Activated CD4-positive, alpha-beta T cell treated with anti-CD3 and anti-CD28 coated beads, Interleukin-2, amount 50 U/mL, for 24 hours (primary cell): ENCODE measurements around the gene BRD4.
"Not testable (repeated sequence)": the region's sequence is repeated elsewhere in the genome, so short reads cannot be mapped to it uniquely, and the experiment has no call there.

Source experiments
- DNase-seq, 2 donors: peaks; one replicate each; pipeline ENCODE4 v3.0.0-alpha.2; 2020; ENCODE audit warnings: low read depth in 1 of 2, low spot score in 1 of 2

Gene BRD4

DNA sequence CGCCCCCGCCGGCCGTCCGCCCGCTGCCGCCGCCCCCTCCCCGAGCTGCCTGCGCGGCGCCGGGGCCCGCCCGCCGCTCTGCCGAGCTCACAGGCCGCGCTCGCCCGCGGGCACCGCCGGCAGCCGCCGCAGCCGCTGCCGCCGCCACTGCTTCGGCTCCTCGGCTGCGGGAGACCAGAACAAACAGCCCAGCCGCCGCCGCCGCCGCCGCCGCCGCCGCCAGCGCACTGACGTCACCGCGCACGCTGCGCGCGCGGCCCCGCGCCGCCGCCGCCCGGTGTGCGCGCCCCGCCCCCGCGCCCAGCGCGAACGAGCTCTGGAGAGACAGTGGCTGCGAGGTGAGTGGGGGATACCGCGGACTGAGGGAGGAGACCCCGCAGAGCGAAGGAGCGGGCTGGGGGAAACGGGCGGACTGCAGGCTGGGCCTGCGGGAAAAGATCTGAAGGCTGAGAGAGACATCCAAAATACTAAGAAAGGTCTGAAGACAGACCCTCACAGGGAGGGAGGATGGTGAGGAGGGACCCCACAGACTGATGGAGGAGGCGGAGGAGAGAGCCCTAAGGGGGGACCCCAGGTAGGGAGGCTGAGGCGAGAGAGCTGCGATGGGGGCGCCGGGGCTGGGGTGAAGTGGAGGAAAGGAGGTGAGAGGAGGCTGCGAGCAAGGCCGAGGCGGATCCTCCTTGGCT, at the start of gene BRD4:
TSS of gene BRD4 (minus strand) at position 229 of the 686 bp plus-strand sequence. CDS start 59,440 bp downstream, outside the sequence.
- peak; percentile 63 to 64 for DNase-seq

DNA sequence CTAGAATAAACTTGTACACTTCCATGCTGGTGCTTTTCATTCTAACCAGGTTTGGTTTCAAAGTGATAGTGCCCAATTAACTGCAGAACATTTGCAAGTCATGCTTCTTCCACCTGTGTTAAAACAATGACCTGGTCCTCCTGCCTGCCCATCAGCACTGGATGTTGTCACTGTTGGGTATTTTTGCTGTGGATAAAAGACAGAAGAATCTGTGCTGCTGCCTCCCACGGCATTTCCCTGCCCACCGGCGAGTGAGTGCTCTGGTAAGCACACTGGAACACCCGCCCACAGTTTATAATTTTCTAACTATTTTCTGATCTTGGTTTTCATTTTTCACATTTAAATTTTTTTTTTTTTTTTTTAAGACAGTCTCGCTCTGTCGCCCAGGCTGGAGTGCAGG, 49.5 kb upstream of the BRD4 start:
- no peak for DNase-seq

DNA sequence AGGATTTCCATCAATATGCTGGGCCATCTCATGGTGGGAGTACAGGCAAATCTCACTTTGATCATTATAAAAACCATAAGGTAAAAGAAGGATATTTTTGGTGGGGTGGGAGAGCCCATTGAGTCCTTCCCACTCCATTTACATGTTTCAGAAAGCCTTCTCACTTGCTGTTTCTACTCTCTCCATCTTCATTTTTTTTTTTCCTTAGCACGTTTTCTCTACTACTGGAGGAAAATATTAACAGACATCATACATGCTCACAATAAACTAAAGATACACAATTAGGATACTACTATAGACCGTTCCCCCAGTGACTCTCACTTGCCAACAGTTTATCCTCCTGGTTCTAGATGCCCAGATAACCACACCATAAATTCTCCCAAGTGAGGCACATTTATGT, 49.1 kb upstream of the BRD4 start:
- no peak for DNase-seq

DNA sequence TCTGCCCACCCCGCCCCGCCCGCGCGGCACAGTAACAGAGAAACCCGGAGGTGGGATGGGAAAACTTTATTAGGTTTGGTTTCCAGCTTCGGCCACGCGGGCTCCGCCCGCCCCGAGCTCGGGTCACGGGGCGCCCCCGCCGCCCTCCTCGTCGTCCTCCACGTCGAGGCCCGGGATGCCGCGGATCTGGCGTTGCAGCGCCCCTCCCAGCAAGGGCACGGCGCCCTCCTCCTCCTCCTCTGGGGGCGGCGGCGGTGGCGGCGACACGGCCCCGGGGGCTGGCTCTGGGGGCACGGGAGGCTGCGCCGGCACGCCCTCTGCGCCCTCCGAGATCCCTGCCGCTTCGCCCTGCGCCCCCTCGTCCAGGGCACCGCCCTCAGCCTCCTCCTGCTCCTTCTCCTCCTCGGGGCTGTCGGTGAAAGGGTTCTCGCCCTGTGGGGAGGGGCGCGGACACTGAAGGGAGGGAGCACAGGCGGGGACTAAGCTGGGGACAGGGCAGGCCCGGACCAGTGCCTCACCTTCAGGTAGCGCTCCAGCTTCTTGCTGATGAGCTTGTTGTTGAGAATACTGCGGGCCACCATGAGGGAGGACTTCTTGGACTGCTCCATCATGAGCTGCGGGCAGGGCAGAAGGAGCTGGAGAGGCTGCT, 47.8 kb upstream of the BRD4 start:
- no peak for DNase-seq

DNA sequence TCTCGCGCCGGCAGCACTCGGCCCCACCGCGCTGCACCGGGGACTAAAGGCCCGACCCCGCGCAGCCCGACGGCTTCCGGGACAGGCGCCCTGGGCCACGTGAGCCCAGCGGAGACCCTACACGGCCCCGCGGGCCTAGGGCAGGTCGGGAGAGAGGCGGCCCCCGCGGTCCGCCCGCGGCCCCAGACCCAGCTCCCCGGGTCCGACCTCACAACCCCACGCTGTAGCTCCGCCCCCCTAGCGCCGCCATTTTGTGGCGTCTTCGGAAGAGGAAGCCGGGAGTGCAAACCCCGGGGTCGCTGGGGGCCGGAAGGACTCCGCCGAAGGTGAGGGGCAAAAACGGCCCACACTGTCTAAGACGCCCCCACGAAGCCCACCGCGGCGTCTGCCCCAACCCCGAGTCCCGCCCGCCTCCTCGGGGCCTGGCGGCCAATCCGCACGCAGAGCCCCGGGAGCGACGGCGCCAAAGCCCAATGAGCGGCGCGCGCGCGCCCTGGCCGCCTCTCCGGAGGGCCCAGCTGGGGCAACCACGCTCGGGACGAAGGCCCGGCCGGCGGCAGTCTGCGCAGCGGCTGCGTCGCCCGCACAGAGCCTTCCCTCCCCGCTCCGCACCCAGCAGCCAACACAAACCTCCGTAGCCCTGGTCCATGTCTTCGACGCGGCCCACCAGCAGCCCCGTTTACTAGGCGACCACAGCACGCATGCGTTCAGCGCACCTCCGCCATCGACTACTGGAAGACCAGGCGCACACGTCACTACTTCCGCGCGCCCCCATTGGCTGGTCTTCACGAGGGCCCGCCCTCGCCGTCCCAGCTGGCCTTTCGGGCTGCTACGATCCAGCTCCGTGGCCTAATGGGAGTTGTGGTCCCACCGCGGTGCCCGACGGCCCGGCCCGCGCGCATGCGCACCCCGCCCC, 47.0 kb upstream of the BRD4 start, which contains the start of gene AKAP8:
TSS of gene AKAP8 (minus strand) at position 705 of the 916 bp plus-strand sequence. CDS start at position 649, 56 bp downstream.
- DNase-seq: peak; percentile 92 to 97

DNA sequence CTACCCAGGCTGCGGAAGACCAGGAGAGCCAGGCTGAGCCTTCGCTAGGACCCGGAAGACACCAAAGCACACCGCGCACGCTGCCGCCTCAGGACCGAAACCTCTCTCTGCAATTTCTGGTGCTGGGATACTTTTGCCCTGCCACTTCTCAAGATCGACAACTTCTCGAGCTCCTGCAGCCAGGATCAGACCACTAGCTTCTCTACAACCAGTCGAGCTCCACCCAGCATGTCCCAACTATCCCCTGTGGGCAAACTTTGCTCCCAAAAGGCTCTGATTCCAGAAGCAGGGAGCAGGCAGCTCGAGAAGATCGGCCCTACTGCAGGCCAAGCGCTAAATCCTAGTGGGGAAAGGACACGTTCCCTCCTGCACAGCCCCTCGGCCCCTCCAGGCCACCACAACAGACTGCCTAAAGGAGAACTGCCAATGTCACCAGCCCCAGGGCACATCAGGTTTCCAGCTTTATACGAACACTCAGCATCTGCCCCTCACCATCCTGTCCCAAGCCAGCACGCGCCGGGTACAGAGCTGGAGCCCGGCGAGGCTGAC, 46.3 kb upstream of the BRD4 start:
- DNase-seq: peak; percentile 39 to 42

DNA sequence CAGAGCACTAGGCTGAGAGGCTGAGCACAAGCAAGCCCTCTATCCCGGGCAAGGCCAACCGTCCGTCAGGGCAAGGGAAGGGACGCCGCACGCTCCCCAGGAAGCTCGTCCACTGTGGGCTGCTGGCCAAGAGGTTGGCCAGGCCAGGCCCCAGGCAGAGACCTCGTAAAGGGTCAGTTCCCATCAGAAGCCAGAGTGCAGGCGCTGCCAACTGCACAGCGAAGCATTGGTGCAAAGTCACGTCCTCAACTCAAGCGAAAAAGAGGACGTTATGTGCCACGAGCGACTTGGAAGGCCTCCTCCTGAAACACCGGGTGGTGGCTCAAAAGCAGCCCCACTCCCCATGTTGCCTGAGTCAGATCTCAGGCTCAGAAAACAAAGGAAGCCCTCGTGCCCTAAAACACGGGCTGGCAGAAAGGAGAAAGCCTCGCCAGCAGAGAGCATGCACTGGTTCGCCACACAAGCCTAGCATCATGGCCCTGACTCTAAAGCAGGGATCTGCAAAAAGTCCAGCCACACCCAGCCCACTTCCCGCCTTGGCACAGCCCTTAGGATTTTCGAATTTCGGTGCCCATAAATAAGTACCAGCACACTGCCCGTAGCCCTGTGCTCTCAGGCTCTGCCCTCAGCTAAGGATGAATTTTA, 42.6 kb upstream of the BRD4 start:
- no peak for DNase-seq

DNA sequence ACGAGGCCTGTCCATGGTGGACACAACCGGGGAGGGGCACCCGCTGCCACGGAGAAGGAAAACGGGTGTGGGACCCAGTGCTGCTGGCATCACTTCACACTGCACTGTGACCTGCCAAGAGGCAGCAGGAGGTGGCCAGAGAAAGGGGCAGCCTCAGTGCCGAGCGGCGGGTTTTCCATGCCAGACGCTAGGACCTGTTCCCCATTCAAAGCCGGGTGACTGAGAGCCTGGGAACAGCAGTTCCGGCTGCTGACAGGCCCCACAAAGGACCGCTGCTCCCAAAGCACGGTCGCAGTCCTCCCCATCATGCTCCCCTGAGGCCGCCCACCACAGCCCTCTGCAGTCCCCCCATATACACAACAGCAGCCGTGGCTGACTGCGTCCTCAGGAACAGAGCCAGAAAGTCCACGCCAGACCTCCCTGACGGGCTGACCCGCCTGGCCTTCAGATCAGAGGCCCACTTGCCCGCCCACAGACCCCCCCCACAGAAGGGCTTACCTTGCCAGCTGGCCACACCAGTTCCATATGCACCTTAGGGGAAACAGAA, 41.8 kb upstream of the BRD4 start:
- DNase-seq: no peak

DNA sequence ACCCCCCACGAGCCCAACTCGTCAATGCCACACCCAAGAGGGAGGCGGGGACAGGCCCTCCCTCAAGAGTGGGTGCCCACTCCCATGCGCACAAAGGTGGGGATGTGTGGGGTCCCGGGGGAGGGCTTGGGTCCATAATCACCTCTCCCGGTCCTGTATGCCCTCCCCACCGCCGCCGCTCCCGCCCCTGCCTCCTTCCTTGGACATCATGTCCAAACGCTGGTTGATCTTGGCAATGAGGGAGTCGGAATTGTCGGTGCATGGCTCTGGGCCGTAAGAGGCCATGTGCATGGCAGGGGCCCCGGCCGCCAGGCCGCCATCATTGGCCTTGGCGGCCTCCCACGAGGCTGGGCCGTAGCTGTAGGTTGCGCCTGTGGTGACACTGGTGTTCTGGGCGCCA, 41.3 kb upstream of the BRD4 start:
- DNase-seq: no peak

DNA sequence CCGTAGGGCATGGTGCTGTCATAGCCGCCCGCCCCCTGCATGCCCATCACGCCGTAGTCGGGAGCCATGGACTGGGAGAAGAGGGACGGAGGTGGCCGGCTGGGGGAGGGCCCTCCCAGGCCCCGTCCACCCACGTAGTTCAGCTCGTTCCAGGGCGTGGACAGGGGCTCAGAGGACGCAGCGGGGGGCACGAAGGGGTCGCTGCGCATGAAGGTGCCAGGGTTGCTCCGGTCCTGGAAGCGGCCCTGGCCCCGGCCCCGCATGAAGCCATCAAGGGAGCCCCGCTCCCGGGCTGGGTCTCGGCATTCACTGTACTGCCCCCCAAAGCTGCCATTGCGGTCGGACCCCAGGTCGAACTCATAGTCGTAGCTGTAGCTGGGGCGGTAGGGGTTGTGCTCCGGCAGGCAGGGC, 40.6 kb upstream of the BRD4 start:
- no peak for DNase-seq

DNA sequence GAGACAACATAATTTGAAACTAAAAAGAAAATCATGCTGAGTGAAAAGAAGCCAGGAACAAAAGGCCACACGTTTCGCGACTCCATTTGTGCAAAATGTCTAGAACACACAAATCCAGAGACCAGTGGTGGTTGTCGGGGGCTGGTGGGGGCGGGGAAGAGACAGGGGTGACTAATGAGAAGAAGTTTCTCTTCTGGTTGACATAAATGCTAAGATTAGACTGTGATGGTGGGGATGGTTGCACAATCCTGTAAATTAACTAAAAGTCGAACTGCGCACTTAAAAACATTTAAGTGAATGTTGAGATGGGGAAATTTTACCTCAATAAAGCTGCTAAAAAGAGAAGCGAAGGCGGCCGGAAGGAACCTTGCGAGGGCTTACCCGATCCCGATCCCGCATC, 40.1 kb upstream of the BRD4 start:
- DNase-seq: no peak

DNA sequence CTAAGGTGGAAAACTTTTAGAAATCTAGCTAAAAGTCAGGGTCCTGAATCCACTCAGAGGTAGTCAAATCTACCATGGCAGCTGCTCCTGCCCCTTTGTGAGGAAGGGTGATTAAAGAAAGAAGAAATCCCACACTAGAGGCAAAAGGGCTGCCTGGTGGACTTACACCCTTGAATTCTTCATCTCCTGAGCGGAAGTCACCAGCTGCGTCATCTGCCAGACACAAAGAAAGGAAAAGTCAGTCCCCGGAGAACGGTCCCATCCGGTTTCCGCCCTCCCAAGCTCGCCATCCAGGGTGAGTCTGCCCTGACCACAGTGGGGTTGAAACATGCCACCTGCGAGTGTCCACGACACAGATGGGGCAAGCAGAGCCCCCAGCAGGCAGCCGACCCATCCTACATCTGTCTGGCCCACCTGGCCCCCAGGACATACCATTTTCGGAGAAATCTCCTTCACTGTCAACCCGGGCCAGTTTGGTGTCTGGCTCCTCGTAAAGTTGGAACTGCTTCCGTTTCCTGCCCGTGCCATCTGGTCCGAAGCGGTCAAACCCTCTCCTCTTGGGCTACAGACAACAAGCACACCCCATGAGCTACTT, 39.5 kb upstream of the BRD4 start:
- DNase-seq: no peak

DNA sequence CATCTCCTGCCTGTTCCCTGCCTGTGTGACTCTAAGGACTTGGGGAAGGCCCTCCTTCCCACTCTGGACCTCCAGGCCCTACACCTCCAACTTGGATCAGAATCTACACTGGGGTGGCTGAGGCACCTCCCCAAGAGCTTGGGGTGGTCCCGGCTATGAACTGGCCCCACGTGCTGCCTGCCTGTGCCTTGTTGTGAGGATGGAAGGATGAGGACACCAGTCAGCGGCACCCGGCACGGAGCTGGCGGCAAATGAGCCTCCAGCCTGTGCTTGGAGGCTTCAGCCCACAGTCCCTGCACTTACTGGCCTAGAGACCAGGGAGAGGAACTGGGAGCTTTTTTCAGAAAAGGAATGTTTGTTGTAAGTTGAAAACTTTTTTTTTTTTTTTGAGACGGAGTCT, 38.8 kb upstream of the BRD4 start:
- DNase-seq: no peak

DNA sequence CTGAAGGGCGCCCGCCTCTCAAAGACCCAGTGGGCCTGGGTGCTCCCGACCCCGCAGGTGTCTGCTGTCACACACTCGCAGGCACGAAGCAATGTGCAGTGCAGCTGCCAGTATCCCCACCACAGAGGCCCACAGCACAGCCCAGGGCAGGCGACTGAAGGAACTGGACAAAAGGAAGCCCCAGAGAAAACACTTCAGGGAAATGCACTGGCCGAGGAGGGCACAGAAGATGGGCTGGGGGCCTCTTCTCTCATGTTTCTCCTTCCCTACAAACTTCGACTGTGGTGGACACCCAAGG, 37.2 kb upstream of the BRD4 start:
- no peak for DNase-seq

DNA sequence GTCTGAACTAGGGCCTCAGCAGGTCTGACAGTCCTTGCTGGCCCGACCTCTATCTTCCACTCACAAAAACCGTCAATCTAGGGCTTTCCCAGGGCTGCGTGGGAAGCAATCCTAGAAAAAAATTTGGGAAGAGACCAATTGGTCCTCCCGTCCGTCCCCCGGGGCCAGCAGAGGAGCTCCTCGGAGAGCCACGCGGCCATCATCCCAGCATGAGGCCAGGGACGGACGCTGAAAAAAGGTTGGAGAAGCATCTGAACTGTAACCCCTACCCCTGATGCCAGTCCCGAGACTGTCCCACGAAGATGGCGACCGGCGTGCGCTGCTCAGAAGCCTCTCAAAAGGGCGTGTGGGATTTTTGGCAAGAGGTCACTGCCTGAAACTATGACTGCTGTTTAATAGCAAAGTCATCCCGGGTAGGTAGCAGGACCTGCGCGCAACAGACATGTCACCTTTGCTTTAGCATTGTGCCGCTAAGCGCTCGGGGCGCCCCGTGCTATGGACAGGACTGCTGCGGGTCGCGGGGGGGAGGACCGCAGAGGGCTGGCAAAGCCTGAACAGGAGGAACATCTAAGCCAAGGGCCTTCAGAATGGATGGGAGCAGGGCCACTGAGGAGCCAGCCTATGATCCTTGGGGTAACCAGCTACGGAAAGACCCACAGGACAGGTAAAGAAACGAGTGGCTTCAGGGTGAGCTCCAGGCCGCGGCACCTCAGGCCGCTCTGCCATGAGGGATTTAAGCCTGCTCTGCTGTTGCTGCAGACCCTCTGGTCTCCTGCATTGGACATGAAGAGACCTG, 36.7 kb upstream of the BRD4 start:
- no peak for DNase-seq

DNA sequence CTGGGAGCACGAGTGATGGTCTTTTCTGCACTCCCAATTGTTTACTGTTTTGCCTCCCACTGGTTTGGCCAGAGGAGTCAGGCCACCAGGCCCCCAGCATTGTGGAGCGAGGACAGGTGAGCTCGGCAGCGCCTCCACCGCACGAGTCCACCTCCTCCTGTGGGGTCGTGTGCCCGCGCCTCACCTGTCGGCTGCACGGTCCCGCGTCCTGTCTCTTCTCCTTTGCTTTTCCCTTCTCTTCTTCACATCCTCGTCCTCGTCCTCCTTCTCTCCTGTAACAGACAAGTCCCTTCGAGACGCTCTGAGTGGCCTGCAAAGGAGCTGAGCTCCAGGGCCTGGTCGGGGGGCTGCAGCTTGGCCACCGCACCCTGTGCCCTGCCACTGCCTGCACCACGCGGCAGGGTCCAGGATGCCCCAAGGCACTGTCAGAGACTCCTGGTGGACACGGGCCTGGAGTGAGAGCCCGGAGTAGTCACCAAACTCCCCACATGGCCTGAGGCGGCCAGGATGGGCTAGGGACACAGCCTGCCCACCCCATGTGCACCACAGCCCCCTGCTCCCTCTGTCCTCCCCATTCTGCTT, 35.8 kb upstream of the BRD4 start:
- no peak for DNase-seq

DNA sequence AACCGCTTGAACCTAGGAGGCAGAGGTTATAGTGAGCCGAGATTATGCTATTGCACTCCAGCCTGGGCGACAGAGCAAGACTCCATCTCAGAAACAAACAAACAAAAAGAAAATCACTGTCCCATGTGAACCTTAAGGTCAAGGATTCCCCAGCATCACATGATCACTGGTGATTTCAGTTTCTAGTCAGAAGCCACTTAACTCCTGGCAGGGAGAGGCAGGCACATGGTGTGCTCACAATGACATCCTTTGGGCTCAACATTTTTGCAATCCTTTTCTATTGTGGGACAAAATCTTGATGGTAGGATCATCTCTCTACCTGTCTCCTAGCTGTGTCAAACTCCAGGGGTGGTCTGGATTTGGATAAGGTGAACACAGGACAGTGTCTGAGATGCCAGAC, 35.1 kb upstream of the BRD4 start:
- no peak for DNase-seq

DNA sequence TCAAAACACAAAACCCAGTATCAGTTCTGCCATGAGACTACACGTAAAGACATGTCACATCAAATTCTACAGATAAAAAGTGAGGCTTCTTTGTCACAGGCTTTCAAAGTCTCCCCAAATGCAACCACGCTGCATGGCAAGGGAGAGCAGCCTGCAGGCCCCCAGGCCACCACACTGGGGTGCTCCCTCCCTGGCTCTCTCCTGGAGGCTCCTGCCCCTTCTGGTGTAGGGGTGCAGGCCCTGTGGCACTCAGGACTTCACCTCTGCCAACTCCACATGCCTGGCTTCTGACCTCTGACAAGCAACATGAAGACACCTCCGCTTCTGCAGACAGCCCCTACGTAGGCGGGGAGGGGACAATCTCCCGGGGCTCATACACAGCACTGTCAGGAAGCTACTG, 32.9 kb upstream of the BRD4 start:
- DNase-seq: no peak

DNA sequence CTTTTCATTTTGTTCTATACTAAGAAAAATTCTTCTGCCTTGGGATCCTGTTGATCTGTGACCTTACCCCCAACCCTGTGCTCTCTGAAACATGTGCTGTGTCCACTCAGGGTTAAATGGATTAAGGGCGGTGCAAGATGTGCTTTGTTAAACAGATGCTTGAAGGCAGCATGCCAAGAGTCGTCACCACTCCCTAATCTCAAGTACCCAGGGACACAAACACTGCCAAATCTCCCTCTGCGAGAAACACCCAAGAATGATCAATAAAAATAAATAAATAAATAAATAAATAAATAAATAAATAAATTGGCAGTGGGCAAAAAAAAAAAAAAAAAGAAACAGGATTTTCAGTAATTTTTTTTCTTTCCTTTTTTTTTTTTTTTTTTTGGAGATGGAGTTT, 31.5 kb upstream of the BRD4 start:
- not testable (repeated sequence) for DNase-seq
